ENCODE results near the gene BMP8B.
A peak's percentile ranks its signal among the peaks of the same experiment; 100 is the strongest.
"Not testable (repeated sequence)": the region's sequence is repeated elsewhere in the genome, so short reads cannot be mapped to it uniquely, and the experiment has no call there.

Gene BMP8B

DNA sequence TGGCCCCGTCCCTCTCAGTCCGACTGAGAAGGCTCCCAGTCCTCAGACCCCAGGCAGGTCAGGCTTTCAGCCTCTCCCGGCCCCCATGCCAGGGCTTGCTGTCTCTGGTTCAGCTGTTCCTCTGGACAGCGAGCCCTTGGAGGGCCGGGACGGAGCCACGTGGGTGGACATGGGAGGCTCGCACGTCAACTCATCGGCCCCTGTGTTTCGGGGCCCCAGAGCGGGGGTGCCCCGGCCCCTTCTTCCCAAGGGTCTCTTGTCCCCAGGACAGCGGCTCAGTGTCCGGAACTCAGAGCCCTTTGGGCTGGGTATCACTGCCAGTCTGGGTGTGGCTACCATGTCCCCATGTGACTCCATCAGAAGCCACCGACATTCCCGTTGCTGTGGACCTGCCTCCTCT lies 10.8 kb downstream of the BMP8B start:
- DNase-seq (ENCODE audit: low read depth), result not testable (repeated sequence)

DNA sequence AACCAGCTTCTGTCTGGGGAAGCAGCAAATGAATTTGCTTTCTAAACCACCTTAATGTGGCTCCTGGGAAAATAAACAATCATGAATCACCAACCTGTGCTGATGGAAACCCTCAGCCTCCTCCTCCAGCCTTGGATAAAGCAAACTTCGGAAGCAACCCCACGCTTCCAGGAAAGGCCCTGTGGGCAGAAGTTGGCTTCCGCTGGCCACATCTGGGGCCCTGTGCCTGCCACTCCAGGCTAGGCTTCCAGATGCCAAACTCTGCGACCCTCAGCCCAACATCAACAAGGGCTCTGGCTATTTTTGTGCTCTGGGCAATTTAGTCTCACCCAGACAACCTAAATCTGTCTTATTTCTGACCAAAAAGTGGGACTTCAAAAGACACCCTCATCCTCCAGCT lies 11.4 kb downstream of the BMP8B start:
- DNase-seq (ENCODE audit: low read depth), result no peak

DNA sequence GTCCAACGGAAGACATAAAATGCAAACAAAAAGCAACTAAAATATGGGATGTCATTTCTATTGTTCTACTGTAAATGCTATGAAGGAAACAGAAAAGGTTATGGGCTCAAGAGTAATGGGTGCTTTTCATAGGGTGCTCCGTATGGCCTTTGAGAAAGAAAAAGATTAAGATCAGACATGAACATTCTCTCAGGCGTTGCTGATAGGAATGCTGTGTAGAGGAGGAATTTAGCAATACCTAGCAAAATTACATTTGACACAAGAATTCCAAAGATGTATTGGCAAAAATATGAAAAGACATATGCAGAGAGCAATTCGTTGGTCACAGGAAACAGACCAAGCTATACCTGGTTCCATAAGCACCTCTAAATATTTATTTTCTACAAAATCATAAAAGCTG lies 11.8 kb downstream of the BMP8B start:
- no peak for DNase-seq (ENCODE audit: low read depth)

DNA sequence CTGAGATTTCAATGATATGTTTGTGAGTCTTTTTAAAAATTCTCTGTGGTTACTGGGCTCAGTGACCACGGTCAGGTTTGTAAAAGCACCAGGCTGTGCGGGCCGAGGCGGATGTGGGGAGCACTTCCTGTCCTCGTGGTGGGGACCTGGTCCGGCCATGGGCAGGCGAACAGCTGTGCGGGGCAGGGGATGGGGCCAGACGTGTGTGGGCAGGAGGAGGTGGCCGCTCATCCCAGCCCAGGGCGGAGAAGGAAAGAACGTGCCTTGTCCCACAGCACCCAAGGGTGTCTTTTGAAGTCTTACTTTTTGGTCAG lies 12.3 kb downstream of the BMP8B start:
- DNase-seq (ENCODE audit: low read depth), result no peak

DNA sequence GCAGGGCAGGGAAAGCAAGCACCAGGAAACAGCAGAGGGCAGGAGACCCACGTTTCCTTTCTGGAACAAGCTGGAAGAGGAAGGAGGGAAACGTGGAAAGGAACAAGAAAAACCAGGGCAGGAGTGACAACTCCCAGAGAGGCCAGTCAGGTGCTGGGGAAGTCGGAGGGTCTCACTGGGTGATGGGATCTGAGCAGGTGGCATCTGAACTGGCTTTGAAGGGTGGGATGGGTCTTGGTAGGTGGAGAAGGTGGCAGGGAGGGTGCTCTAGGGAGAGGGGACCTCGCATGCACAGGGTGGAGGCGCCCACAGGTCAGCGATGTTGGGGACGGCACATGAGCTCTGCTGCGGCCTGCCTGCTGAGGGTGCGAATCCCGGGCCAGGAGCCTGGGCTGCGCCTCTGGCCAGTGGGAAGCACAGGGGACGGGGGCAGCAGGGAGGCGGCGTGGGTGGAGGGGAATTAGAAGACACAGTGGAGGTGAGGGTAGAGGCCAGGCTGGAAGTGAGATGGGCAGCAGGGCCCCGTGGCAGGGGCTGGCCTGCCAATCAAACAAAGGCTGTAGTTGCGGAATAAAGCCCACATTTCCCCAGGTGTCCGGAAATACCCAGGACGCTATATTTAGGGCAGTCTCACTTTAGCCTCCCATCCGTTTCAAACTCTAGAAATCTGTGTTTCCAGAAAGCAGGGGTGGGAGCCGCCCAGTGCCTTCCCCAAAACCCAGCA lies 12.8 kb downstream of the BMP8B start:
- not testable (repeated sequence) for DNase-seq (ENCODE audit: low read depth)

DNA sequence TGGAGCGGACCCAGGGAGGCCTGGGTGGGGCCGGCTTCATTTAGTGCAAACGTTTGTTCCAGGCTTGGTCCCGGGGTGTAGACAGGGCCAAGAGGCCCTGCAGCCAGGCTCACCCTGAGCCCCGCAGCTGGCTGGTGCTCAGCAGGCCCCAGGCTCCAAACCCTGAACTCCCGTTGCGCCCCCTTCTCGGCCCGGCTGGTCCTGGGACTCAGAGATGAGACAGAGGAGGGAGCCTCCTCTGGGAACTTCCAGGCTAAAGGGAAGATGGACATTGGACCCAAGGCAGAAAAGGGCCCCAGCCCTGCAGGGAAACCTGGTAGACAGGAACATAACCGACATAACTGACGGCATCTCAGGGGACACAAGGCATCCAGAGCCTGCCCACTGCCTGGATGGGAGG lies 13.5 kb downstream of the BMP8B start:
- DNase-seq (ENCODE audit: low read depth), result not testable (repeated sequence)

DNA sequence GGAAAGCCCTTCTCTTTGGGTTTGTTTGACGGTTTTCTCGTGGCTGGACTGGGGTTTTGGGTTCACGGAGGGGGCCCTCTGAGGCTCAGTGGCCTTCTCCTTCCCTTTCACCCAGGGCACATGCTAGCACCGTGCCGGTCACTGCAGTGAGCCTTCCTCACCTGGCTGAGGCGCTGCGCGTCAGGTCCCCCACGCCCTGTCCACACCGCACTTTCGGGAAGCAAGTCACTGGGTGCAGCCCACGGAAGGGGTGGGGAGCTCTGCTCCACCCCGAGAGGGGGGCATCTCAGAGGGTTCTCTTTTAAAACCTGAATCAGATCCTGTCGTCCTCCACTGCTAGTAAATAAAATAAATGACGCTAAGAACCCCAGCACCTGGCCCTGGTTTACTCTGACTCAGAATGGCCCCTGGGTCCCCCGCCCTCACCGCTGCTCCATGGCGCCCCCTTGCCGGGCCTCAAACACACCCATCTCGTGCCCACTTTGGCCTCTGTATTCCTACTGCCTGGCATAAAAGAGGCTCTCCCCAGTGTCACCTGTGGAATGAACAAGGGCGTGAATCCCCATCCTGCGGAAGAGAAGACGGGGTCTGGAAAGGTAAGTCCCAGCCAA lies 15.2 kb downstream of the BMP8B start:
- not testable (repeated sequence) for DNase-seq (ENCODE audit: low read depth)

DNA sequence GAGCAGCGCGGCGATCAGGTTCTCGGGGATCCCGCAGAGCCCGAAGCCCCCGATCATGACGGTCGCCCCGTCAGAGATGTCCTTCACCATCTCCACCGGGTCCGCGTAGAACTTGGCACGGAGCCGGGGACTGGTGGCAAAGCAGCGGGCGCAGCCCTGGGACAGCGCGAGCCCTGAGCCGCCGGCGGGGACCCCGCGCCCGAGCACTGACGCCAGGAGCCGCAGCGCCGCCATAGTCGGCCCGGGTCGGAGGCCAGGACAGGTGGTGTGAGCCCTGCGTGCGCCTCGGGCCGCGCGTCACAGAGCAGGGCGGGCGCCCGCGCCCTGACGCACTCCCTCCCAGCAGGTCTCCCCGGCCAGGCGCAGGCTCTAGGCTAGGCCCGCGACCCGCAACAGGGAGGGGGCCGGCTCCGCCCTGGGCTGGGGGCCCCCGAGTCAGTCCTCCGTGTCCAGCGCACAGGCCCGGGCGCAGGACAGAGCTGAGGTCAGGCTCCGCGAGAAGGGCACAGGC lies 17.6 kb downstream of the BMP8B start, which contains the start of gene OXCT2:
Gene OXCT2, minus strand, starts transcription at position 327 of the 511 bp plus-strand sequence. Its CDS starts 93 bp downstream, at position 234.
- not testable (repeated sequence) for DNase-seq (ENCODE audit: low read depth)

DNA sequence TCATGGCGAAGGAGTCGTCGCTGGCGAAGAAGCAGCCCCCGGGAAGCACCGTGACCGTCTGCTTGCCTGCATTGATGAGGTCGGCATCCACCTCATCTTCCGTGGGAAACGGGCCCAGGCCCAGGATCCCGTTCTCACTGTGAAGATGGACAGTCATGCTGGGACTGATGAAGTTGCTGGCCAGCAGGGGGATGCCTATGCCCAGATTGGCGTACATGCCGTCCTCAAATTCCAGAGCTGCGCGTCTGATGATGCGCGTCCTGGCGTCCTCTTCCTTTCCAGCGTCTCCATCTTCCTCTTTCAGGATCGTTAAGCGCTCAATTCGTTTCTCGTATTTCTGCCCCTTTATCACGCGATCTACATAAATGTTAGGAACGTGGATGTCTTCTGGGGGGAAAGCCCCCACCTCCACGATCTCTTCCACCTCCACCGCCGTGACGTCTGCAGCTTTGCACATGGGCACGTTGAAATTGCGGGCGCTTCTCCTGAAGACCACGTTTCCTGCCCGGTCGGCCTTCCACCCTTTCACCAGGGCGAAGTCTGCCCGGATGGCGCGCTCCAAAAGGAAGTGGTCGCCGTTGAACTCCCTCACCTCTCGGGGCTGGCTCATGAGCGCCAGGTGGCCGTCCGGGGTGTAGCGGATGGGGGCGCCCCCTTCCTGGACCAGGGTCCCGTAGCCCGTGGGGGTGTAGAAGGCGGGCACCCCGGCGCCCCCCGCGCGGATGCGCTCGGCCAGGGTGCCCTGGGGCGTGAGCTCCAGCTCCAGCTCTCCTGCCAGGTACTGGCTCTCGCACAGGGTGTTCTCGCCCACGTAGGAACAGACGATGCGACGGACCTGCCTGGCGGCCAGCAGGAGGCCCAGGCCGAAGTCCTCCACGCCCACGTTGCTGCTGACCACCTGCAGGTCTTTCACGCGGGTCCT lies 18.3 kb downstream of the BMP8B start:
- peak; percentile 11 for DNase-seq (ENCODE audit: low read depth)

DNA sequence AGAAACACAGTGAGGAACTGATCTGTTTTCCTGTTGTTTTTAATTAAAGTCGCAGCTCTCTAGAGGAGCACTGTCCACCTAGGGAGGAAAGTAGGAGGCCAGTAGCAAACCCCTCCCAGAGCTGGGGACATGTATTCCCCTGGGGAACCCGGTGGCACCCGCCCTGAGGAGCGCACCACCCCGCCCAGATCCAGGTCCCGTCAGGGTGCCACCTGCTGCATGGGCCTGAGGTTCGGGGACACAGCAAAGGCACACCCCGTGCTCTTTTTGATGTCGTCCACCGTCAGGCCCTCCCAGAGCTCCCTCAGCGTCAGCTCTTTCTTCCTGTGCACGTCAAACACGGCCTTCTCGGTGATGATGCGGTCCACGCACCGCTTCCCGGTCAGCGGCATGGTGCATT lies 19.2 kb downstream of the BMP8B start:
- DNase-seq (ENCODE audit: low read depth), result not testable (repeated sequence)

DNA sequence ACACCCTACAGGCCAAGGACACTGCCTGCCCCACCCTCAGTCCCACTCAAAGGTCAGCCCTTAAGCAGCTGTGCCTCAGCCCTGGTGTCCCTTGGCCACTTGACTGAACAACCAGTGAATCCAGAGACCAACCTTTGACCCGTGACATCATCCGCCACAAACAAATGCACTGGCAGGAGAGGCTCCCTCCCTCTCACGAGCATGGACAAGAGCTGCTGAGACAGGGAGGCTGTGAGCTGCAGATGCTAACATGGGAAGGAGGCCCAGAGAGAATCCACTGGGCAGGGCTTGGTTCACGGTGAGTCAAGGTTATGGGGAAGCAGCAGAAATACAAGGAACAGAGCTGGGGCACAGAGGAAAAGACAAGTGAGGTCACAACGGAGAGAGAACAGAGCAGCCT lies 22.2 kb downstream of the BMP8B start:
- DNase-seq (ENCODE audit: low read depth), result not testable (repeated sequence)

DNA sequence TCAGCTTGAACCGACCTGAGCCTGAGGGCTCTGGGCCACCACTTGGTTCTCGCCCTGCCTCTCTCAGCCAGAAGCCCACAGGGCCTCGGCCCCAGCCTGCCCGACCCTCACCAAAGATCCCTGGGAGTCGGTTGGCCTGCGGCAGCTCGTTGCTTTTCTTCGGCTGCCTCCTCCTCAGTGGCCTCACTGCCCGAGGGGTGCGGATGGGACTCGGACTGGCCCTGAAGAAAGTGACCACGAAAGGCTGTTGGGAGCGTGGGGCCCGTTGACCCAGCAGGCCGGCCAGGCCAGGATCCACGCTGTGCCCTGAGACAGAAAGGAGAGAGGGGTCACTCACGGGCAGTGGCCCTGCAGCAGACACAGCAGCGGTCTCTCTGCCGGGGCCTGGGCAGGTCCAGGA lies 24.2 kb downstream of the BMP8B start:
- DNase-seq (ENCODE audit: low read depth), result not testable (repeated sequence)

DNA sequence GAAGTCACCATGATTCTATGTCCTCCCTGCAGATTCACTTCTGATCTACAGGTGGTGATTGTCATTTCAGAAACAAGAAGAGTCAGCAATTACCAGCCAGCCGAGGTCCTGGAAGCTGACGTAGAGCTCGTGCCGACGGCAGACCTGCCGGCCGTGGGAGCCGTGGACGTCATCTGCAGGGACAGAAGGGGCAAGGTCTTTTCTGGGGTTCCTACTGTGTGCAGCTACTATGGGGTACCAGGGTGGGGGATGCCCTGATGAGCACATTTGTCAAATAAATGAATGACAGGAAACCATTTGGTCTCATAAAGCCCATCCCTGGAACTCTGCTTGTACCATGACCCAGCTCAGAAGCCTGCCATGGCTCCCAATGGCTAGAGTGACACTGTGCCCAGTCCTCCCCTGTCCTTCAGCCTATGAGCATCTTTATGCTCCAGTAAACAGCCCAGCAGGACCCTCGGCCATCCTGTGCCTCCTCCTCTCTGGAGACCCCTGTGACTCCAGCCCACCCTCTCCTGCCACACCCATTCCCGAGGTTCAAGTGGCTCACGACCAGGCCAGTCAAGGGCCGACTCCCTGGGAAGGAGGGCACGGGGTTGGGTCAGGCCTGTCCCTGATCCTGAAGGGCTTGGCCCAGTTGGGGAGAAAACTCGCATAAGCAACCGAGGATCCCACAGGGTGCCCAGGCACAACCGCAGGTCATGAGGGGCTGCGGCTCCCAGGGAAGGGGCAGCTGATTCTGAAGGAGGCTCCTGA lies 24.9 kb downstream of the BMP8B start:
- DNase-seq (ENCODE audit: low read depth), result not testable (repeated sequence)

DNA sequence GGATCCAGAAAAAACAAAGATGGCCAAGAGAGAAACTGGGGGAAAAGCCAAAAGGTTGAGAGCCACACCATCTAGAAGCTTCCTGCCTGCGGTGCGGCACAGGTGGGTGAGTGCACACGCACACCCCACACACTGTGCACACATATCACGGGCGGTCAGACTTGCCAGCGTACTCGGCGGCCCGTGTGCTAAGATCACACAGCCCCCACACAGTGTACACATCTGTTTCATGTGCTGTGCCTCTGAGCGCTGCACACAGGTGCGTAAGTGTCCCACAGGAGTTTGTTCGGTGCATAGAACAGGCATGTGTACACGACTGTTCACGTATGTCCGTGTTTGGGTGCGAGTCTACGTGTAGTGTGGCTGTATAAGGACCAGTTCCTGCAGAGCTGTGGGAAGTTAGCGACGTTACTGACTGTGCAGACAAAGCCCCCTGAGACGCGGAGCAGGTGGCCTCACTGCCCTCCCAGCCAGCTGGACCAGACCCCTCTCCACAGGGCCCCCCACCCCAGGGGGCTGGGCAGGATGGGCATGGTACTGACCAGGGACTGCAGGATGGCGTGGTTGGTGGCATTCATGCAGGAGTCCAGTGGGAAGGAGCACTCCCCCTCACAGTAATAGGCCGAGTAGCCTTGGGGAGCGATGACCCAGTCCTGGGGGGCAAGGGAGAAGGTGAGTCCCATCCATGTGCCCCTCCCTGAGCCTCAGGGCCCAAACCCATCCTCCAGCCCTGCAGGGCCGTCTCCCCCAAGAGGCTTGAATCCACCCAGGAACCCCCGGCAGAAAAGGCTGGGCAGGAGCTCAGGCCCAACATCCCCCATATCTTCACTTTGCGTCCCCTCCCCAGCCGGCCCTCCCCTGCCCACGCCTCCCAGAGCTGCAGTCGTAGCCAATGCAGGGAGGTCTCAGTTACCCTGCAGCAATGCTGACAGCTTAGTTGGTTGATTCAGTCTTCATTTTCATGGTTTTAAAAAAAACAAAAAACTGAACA lies 25.8 kb downstream of the BMP8B start:
- no peak for DNase-seq (ENCODE audit: low read depth)

DNA sequence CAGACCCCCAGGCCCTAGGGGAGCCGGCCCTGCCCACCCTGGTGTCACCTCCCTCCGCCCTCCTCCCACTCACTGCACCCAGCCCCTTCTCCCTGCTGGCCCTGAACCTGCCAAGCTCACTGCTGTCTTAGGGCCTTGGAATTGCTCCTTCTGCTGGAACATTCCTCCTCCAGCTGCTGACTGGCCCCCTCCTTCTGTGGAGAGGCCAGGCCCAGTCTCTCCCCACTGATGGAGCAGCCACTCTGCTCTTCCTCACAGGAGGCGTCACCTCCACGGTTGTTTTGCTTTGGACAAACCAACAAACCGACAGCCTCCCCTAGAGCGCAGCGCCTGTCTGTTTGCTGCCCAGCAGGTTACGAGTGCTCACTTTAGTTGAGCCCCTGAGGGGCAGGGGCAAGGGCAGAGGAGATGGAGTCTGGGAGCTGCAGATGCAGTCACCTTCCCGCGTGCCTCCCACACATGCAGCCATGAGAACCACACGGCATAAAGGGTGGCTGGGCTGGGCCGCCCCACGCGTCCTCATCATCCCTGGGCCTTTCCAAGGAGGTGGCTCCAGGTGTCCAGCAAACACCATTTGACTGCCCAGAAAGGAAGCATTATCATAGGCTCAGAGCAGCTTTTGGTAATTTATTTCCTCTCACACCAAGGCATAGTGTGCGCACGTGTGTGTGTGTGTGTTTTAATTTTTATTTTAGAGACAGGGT lies 27.0 kb downstream of the BMP8B start:
- no peak for DNase-seq (ENCODE audit: low read depth)

DNA sequence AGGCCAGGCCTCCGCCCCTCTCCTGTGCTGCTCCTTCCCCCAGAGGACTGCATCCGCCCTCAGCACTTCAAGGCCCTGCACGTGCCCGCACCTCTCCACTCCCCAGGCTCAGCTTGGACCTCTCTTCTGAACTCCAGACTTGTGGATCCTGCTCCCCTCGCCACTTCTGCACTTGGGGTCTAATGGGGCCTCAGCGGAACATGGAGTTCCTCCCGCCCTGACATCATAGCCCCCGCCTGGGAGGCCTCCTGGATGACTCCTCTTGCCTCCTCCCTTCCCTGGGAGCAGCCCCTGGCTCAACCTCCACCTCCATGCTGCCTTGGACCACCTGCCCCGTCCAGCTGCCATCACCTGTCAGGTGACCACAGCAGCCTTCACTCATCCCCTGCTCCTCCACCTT lies 27.6 kb downstream of the BMP8B start:
- no peak for DNase-seq (ENCODE audit: low read depth)

DNA sequence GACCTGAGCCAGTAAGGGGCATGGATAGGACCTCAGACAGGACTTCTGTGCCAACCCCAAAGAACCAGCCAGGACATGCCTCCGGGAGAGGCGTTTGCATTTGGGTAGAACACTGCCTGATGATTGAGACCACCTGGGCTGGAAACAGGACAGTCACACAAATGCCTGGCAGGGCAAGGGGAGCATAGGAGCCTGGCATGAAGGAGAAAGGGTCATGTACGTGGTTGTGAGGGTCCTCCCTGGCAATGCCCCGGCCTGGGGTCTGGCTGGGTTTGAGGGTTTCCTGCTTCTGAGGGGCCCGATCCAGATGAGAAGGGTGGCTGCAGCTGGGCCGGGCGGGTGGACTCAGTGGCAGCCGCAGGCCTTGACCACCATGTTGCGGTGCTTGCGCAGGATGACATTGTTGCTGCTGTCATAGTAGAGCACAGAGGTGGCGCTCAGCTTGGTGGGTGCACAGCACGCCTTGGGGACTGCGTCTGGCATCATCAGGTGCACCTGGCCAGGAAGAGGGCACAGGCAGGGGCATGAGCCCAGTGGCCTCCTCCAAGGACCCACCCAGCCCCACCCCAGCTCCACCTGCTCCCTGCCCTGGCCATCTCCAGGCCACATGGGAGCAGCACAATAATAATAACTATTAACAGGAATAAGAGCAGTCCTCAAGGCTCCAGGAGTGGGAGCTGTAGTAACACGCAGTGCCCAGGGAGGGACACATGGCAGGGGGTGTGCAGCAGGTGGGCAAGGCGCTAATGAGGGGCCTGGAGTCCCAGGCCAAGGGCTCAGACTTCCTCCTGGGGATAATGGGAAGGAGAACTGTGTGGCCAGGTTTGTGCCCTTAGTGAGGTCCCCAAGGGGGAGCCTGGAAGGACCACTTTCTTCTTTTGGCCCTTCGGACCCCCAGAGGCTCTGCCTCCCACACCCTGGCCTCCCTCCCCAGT lies 28.3 kb downstream of the BMP8B start:
- no peak for DNase-seq (ENCODE audit: low read depth)

DNA sequence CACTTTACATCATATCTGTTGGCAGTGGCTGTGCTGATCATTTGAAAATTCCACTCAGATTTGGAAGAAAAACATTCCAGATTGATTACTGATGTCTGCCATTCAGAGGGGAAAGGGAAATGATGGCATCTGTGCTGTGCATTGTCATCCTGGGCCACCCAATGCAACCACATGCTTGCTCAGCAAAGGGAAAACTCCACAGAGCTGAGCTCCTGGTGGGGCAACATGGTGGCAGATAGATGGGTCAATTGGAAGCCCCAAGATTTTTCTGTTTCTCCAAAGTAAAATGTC lies 29.3 kb downstream of the BMP8B start:
- no peak for DNase-seq (ENCODE audit: low read depth)
